ENCODE measurements around the gene TXNDC5.
"Not testable (repeated sequence)": the region's sequence is repeated elsewhere in the genome, so short reads cannot be mapped to it uniquely, and the experiment has no call there.

The TXNDC5 gene

GRCh38 chr6:7895125-7895423 is 15.5 kb downstream of the TXNDC5 start:
- DNase-seq (ENCODE audit: low spot score), result no peak

- DNase-seq (ENCODE audit: low spot score), result no peak
Observed at GRCh38 chr6:7894262-7895124, 16.1 kb downstream of the TXNDC5 start.

- no peak for DNase-seq (ENCODE audit: low spot score)
Observed at GRCh38 chr6:7893342-7893741, 17.2 kb downstream of the TXNDC5 start.

GRCh38 chr6:7892367-7892766 is 18.2 kb downstream of the TXNDC5 start:
- DNase-seq (ENCODE audit: low spot score), result not testable (repeated sequence)

GRCh38 chr6:7891078-7891872 is 19.3 kb downstream of the TXNDC5 start:
- DNase-seq (ENCODE audit: low spot score), result no peak

- no peak for DNase-seq (ENCODE audit: low spot score)
Observed at GRCh38 chr6:7888587-7889357, 21.8 kb downstream of the TXNDC5 start.

GRCh38 chr6:7887278-7887991 is 23.2 kb downstream of the TXNDC5 start:
- DNase-seq (ENCODE audit: low spot score), result no peak

- no peak for DNase-seq (ENCODE audit: low spot score)
Observed at GRCh38 chr6:7886132-7886531, 24.5 kb downstream of the TXNDC5 start.

- DNase-seq (ENCODE audit: low spot score), result no peak
Observed at GRCh38 chr6:7883381-7883780, 27.2 kb downstream of the TXNDC5 start.

- DNase-seq (ENCODE audit: low spot score), result no peak
Observed at GRCh38 chr6:7882505-7883257, 27.9 kb downstream of the TXNDC5 start.

GRCh38 chr6:7881765-7882500 is 28.7 kb downstream of the TXNDC5 start:
- DNase-seq (ENCODE audit: low spot score), result no peak

GRCh38 chr6:7880718-7881107 is 29.9 kb downstream of the TXNDC5 start:
- DNase-seq (ENCODE audit: low spot score), result no peak

- no peak for DNase-seq (ENCODE audit: low spot score)
Observed at GRCh38 chr6:7879980-7880717, 30.4 kb downstream of the TXNDC5 start.

- no peak for DNase-seq (ENCODE audit: low spot score)
Observed at GRCh38 chr6:7879579-7879978, 31.0 kb downstream of the TXNDC5 start.

- DNase-seq (ENCODE audit: low spot score), result no peak
Observed at GRCh38 chr6:7879043-7879442, 31.5 kb downstream of the TXNDC5 start.

- no peak for DNase-seq (ENCODE audit: low spot score)
Observed at GRCh38 chr6:7878401-7878964, 32.1 kb downstream of the TXNDC5 start.

- no peak for DNase-seq (ENCODE audit: low spot score)
Observed at GRCh38 chr6:7868926-7869325, 41.7 kb downstream of the TXNDC5 start.

- DNase-seq (ENCODE audit: low spot score), result no peak
Observed at GRCh38 chr6:7866526-7866925, 44.1 kb downstream of the TXNDC5 start.

- DNase-seq (ENCODE audit: low spot score), result no peak
Observed at GRCh38 chr6:7865781-7866180, 44.8 kb downstream of the TXNDC5 start.
